ENCODE measurements around the gene KCNIP3.
"Not testable (repeated sequence)": the region's sequence is repeated elsewhere in the genome, so short reads cannot be mapped to it uniquely, and the experiment has no call there.

Gene KCNIP3

GRCh38 chr2:95390881-95391321, 93.8 kb downstream of the KCNIP3 start:
- Histone ChIP-seq H3K4me3 (no peak overlapping the region), H3K9me3 (no peaks in the 10 kb centered on the region), H3K4me1 (no peaks in the 10 kb centered on the region), H3K36me3 (replicated peaks) (no peaks in the 10 kb centered on the region), H3K27me3 (ENCODE audit: low read depth) (no peaks in the 10 kb centered on the region)
- in situ Hi-C loops (cut with MboI; ENCODE audit: low sequenced_read_pairs) = no loop called here
- no peak for DNase-seq (ENCODE audit: low spot score in 2 of 2)

DNA sequence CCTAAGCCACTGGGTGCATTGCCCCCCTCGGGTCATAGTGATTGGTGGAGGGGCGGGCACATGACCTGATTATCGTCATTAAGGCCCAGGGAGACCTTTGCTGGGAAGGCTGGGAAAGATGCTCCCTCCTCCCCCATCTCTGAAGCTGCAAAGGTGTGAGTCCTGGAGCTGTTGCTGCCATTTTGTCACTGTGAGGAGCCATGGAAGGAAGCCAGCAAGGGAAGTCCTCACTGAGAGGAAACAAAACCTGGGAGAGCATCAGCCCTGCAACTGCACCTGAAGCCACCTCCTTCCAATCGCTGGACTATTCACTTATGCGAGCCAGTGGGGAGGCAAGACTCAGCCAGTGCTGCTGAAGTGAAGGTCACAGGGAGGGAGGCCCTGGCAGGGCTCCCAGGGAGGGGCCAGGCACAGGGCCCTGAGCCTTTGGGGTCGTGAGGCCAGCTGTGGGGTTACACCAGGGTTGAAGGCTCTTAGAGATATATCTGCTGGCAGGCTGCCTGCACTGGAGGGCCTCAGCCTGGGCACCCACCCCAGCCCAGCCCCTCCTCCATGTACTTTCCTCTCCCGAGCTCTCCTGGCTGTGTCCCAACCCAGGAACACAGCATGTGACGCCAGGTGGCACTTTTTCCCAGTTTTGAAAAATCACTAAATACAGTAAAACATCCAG, 94.6 kb downstream of the KCNIP3 start:
- Histone ChIP-seq H3K27me3 (ENCODE audit: low read depth) (no peaks in the 10 kb centered on the region), H3K4me1 (no peaks in the 10 kb centered on the region), H3K9me3 (no peaks in the 10 kb centered on the region), H3K36me3 (replicated peaks) (no peaks in the 10 kb centered on the region), H3K4me3 (no peak overlapping the region)
- in situ Hi-C loops (cut with MboI; ENCODE audit: low sequenced_read_pairs) = no loop called here
- DNase-seq (ENCODE audit: low spot score in 2 of 2) = no peak

GRCh38 chr2:95392320-95392719, 95.2 kb downstream of the KCNIP3 start:
- Histone ChIP-seq H3K36me3 (replicated peaks) (no peaks in the 10 kb centered on the region), H3K4me3 (no peak overlapping the region), H3K27me3 (ENCODE audit: low read depth) (no peaks in the 10 kb centered on the region), H3K9me3 (no peaks in the 10 kb centered on the region), H3K4me1 (no peaks in the 10 kb centered on the region)
- DNase-seq (ENCODE audit: low spot score in 2 of 2) = no peak
- in situ Hi-C loops (cut with MboI; ENCODE audit: low sequenced_read_pairs) = no loop called here

DNA sequence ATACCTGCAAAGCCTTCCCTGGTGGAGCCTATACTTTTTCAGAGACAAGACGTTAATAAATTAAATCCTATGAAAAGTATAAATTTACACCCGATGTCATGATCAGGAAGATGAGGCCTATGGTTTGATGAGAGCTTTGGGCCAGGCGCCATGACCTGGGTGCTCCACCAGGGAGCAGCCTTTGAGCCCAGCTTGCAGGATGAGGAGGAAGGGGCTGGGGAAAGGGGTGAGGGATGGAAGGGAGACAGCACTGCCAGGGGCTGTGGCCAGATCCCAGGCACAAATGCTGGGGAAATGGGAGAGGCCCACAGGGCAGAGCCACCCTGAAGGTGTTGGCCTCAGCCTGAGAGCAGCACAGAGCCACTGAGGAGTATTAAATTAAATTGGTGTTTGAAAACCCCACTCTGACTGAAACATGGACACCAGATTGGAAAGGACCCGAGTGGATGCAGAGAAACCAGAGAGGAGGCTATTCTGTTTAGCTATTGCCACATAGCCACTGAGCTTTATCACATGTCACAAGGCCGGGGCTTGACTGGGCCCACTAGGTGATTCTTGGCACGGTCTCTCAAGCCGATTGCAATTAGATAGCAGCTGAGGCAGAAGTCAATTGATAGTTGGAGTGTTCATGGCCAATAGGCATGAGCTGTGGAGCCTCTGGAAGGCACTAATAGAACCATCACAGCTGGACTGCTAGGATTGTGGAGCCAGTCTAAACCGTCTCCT, 95.7 kb downstream of the KCNIP3 start:
- in situ Hi-C loops (cut with MboI; ENCODE audit: low sequenced_read_pairs) = no loop called here
- no peaks in the 10 kb centered on the region for H3K36me3 ChIP-seq (replicated peaks)
- DNase-seq (ENCODE audit: low spot score in 2 of 2) = no peak

GRCh38 chr2:95393901-95394300, 96.8 kb downstream of the KCNIP3 start:
- Histone ChIP-seq H3K36me3 (replicated peaks) (no peaks in the 10 kb centered on the region), H3K4me3 (no peak overlapping the region)
- DNase-seq (ENCODE audit: low spot score in 2 of 2) = no peak

More for the DNA sequence above, 95.7 kb downstream of the KCNIP3 start:
- Histone ChIP-seq H3K27me3 (ENCODE audit: low read depth) (no peaks in the 10 kb centered on the region), H3K4me1 (no peaks in the 10 kb centered on the region), H3K9me3 (no peaks in the 10 kb centered on the region), H3K4me3 (no peak overlapping the region)

DNA sequence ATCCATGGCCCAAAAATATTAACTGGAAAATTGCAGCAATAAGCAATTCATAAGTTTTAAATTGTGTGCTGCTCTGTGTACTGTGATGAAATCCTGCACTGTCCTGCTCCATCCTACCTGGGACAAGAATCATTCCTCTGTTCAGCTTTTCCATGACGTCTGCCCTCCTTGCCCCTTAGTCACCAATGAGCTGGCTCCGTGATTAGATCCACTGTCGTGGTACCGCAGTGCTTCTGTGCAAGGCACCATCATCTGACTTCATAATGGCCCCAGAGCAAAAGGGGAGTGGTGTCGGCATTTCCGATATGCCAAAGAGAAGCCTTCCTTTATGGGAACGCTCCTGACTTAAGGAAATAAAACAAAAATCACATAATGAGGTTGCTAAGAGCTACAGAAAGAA, 101.9 kb downstream of the KCNIP3 start:
- Histone ChIP-seq H3K36me3 (replicated peaks) (no peaks in the 10 kb centered on the region), H3K27me3 (ENCODE audit: low read depth) (no peaks in the 10 kb centered on the region), H3K4me1 (no peaks in the 10 kb centered on the region), H3K9me3 (no peaks in the 10 kb centered on the region), H3K4me3 (no peak overlapping the region)
- DNase-seq (ENCODE audit: low spot score in 2 of 2) = no peak
- in situ Hi-C loops (cut with MboI; ENCODE audit: low sequenced_read_pairs) = no loop called here

More at GRCh38 chr2:95393901-95394300, 96.8 kb downstream of the KCNIP3 start:
- no peaks in the 10 kb centered on the region for H3K9me3 ChIP-seq
- no peaks in the 10 kb centered on the region for H3K27me3 ChIP-seq (ENCODE audit: low read depth)
- no peaks in the 10 kb centered on the region for H3K4me1 ChIP-seq
- in situ Hi-C loops (cut with MboI; ENCODE audit: low sequenced_read_pairs) = no loop called here

- Histone ChIP-seq H3K4me3 (peak overlapping the region; percentile 97), H3K36me3 (replicated peaks) (no peaks in the 10 kb centered on the region), H3K4me1 (no peaks in the 10 kb centered on the region), H3K27me3 (ENCODE audit: low read depth) (no peaks in the 10 kb centered on the region), H3K9me3 (no peaks in the 10 kb centered on the region)
- in situ Hi-C loops (cut with MboI; ENCODE audit: low sequenced_read_pairs) = no loop called here
- no peak for DNase-seq (ENCODE audit: low spot score in 2 of 2)
Observed at GRCh38 chr2:95401480-95401879, 104.3 kb downstream of the KCNIP3 start.

GRCh38 chr2:95402004-95402369, 104.8 kb downstream of the KCNIP3 start:
- H3K4me3 ChIP-seq = peak overlapping the region; percentile 97
- H3K27me3 ChIP-seq (ENCODE audit: low read depth); H3K9me3 ChIP-seq; H3K4me1 ChIP-seq; DNase-seq (ENCODE audit: low spot score in 2 of 2); H3K36me3 ChIP-seq (replicated peaks); in situ Hi-C loops (cut with MboI; ENCODE audit: low sequenced_read_pairs): not testable (repeated sequence)

DNA sequence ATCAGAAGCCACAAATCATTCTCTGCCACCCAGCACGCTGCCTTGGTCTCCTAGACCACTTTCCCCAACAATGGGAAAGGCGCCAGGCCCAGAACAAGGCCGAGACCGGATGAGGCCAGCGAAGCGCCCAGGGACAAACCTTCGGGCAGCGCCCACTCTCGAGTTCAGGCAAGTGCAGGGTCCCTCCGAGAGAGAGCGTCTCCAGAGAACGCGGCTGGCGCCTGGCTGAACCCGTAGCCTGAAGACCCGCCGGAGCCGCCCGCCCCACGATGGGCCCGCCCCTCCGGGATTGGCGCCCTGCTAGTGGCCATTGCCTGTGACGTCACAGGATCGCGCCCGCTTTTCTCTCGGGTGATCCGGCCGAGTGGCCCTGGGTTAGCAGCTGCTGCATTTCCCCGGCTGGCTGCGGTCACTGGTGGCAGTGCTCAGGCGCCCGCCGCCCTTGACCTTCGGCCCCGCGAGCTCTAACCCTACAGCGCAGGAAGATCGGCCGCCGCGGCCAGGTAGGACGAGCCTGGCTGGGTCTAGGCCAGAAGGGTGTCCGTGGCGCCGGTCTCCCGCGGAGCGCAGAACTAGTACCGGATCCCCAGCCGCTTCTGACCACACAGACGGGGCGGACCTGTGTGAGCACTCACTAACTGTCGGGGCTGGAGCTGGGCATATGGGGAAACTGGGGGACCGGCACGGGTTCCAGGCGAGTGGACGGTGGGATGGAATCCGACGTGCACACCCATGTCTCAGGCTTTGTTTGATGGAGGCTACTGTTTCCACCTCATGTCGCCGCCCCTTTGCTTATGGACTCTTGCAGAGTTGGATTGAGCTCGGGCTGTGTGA, 105.4 kb downstream of the KCNIP3 start, which contains the start of gene FAHD2A:
FAHD2A (plus strand) TSS at position 339 of the 834 bp plus-strand sequence. CDS start 2,851 bp downstream, outside the sequence.
- Histone ChIP-seq H3K4me1 (no peaks in the 10 kb centered on the region), H3K27me3 (ENCODE audit: low read depth) (no peaks in the 10 kb centered on the region), H3K36me3 (replicated peaks) (peaks cover 6% of the 10 kb centered on the region), H3K9me3 (no peaks in the 10 kb centered on the region), H3K4me3 (peak within 1 kb of the TSS; percentile 97)
- peak; percentile 77 to 97 for DNase-seq (ENCODE audit: low spot score in 2 of 2)
- in situ Hi-C loops (cut with MboI; ENCODE audit: low sequenced_read_pairs) = no loop called here

- in situ Hi-C loops (cut with MboI; ENCODE audit: low sequenced_read_pairs); H3K9me3 ChIP-seq; H3K27me3 ChIP-seq (ENCODE audit: low read depth); H3K36me3 ChIP-seq (replicated peaks); H3K4me1 ChIP-seq: not testable (repeated sequence)
- peak in 1 of 2 experiments; percentile 37 for DNase-seq (ENCODE audit: low spot score in 2 of 2)
- H3K4me3 ChIP-seq = peak overlapping the region; percentile 97
Observed at GRCh38 chr2:95403204-95403721, 106.1 kb downstream of the KCNIP3 start.

DNA sequence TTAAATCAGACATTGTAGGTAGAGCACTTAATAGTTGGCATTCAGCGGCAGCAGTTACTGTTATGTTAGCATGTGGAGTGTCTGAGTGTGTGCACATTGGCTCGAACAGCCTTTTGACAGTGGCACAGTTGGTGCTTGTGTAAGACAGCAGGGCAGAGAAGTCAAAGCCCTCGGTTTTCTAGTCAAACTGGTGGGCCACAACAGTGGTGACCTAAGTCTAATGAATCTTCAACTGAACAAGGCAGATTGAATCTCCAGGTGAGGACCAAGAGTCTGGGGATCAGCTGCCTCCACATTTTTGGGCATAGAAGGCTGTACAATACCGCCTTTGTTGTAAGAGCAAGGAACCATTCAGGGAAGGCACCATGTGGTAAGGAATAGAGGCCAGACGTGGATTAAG, 106.7 kb downstream of the KCNIP3 start:
- Histone ChIP-seq H3K36me3 (replicated peaks) (peaks cover 12% of the 10 kb centered on the region), H3K4me3 (peak overlapping the region; percentile 97)
- DNase-seq (ENCODE audit: low spot score in 2 of 2); H3K9me3 ChIP-seq; in situ Hi-C loops (cut with MboI; ENCODE audit: low sequenced_read_pairs); H3K27me3 ChIP-seq (ENCODE audit: low read depth); H3K4me1 ChIP-seq: not testable (repeated sequence)

GRCh38 chr2:95404676-95405075, 107.5 kb downstream of the KCNIP3 start:
- H3K4me3 ChIP-seq; H3K27me3 ChIP-seq (ENCODE audit: low read depth); H3K9me3 ChIP-seq; H3K4me1 ChIP-seq; in situ Hi-C loops (cut with MboI; ENCODE audit: low sequenced_read_pairs): not testable (repeated sequence)
- peak in 1 of 2 experiments; percentile 24 for DNase-seq (ENCODE audit: low spot score in 2 of 2)
- peaks cover 13% of the 10 kb centered on the region for H3K36me3 ChIP-seq (replicated peaks)

DNA sequence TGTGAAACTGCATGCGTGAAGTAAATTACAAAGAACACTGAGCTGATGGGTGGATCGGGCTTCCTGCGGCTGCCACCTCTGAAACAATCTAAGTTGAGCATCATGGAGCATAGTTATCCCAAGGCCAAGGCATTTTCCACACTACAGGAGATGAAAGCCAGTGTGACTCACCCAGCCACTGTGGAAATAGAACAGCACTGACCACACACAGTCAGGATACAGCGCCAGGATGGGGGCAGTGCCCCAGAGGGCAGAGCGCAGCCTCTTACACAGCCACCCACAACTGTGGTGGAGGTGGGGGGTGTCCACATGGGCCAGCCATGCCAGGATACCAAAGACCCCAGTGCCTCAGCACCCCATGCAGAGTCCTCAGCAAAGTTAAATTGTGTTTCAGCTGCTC, 114.1 kb downstream of the KCNIP3 start:
- H3K4me1 ChIP-seq; H3K27me3 ChIP-seq (ENCODE audit: low read depth); H3K9me3 ChIP-seq; H3K4me3 ChIP-seq; DNase-seq (ENCODE audit: low spot score in 2 of 2); in situ Hi-C loops (cut with MboI; ENCODE audit: low sequenced_read_pairs): not testable (repeated sequence)
- peaks cover 15% of the 10 kb centered on the region for H3K36me3 ChIP-seq (replicated peaks)
